HG03025 (cell line): Measurements from ENCODE around the gene SPSB4.

Experiments used
- ATAC-seq: cut with Tn5 transposase; IDR thresholded peaks from one replicate; pipeline ENCODE4 v1.9.1; 2021; ENCODE audit warnings: mild to moderate bottlenecking, moderate library complexity; ENCODE audit not compliant: unreplicated experiment, low FRiP score

The SPSB4 gene

DNA sequence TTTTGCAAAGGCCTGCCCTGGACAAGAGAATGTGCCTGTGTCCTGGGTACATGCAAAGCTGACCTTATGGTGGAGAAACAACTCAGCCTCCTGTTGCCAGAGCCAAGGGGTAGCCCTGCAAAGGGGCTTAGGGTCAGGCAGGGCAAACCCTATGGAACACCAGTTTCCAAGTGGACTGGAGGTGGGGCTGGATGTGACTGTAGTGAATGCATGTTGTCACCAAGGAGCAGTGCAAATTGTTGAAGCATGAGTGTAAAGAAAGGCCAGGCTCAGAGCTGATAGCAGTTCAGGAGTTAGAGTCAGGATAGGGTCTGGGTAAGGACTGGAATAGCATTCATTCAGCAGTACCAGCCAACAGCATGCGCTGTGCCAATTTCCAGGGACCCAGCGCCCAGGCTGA lies 97.6 kb downstream of the SPSB4 start:
- ATAC-seq: no peak

DNA sequence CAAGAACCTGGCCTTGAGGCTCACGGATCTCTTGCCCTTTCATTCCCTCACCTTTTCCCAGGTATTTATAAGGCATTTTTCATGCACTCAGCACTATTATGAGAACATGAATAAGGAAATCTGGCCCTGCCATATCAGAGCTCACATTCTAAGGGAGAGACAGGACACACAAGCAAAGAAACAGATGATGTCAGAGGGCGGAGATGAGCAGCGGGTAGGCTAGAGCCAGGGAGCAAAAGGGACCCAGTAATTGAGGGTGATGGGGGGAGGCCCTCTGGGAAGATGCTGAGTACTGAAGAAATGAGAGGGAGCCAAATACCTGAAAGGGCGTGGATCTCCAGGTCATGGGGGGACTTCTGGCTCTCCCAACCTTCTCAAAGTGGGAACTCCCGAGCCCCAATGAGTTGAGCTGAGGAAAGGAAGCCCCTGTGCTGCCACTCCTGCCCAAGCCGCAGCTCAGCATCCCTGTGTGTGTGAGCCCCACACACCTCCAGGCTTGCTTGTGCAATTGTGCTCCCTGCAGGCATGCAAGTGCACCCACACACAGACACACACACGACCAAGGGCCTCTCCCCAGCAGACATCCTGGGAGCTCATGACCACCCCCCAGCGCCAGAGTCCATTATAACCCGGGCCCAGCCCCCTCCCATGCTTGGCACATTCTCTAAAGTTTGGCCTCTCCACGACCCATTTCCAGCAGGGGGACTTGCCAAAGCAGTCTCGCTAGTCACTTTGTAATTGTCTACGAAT lies 99.1 kb downstream of the SPSB4 start:
- no peak for ATAC-seq

DNA sequence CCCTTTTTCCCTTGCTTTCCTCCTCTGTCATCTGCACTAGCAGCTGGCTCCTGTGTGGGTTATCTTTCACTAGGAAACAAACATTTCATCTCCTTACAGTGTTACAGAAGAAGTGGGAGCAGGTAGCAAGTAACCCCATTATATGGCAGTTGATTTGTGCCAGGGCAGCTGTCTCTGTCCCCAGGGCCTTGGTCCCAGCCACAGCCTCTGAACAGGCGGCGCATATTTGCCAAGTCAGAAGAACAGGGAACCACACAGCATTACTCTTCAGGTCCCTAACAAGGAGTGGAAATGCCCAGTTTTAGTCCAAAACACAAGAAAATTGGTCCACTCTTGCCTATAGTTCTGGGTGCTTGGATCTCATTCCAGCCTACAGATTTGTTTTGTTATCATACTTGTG lies 99.8 kb downstream of the SPSB4 start:
- no peak for ATAC-seq

DNA sequence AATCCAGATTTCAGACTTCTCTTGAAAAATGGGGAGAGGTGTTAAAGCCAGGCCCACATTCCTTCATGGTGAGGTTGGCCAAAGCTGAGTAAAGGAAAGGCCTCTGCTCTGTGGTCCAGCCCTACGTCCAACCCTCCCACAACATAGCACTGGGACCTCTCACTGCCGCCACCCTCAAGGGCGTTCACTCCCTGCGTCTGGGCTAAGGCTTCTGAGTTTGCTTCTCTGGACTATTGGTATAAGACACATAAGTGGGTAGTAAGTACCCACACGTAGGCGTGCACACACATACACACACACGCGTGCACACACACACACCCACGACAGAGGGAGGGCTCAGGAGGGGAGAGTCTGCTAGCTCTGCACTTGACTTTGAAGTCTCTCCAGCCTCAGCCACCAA lies 100.3 kb downstream of the SPSB4 start:
- ATAC-seq: no peak

DNA sequence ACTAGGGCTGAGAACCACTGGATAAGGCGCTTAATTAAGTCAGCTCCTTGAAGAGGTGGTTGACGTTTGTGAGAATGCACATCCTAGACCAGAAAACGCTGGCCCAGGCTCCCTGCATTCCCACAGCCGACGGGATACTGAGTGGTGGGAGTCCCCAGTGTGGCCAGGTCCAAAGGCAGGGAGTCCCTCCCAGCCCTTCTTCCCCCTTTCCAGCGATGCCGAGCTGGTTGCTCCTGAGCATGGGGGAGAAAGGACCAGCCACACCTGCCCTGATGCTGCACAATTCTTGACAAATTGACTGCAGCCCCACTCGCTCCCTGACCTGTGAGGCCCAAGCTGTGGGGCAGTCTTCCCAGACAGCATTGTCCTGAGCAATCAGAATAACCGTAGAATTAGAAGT lies 101.0 kb downstream of the SPSB4 start:
- no peak for ATAC-seq

DNA sequence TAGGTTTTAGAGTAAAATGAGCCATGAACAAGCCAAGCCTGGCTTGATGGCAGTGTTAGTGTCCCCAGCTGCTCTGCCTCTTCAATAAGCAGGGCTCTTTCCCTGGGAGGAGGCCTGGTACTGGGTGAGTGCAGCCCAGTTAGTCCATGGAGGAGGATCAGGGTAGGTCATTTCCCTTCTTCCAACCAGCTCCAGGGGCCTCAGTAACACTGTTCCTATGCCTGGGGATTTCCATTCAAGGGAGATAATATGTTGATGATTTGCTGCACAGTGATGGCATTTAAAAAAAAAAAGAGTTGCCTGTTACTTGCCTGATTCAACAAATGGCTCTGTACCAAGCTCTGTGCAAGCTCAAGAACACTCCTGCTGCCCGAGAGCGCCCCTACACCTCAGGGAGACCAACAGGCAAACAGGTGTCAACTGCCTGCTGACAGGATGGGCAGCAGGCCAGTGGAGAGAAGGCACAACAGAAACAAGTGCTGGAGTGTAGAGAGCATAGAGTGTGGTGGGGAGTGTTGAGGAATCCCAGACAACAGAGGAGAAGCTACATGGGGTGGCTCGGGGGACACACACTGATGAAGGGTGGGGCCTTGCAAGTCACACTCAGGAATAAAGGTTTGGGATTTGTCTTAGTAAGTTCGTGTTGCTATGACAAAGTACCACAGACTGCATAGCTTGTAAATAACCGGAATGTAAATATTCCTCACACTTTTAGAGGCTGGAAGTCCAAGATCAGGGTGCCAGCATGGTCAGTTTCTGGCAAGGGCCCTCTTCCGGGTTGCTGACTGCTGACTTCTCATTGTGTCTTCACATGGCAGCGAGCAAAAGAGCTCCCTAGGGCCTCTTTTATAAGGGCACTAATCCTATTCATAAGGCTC lies 101.9 kb downstream of the SPSB4 start:
- no peak for ATAC-seq

DNA sequence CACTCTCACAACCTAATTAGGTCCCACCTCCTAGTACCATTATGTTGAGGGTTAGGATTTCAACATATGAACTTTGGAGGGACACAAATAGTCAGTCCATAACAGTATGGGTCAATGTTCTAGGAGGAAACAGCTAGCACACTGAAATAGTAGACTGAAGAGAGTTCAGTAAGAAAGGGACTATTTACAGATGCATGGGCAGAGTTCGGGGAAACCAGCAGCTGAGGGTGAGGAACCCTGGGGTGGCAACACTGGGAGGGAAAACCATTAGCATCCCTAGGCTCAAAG lies 102.5 kb downstream of the SPSB4 start:
- no peak for ATAC-seq

DNA sequence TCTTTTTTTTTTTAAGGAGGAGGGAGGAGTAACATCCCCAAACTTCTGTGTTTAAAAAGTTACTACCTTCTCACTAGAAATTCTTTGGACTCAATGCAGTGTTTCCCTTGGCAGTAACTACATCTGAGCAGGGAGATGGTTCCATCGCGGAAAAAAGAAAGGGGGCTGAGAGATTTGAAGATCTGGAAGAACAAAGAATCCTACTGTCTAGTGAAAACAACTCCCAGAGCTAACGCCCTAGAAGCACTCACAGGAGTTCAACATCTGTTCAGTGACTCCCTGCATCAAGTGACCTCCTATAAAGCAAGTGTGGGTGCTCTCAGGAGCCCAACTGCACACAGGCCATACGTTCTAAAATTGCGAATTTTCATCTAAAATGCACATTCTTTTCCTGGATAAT lies 113.7 kb downstream of the SPSB4 start:
- ATAC-seq: no peak

DNA sequence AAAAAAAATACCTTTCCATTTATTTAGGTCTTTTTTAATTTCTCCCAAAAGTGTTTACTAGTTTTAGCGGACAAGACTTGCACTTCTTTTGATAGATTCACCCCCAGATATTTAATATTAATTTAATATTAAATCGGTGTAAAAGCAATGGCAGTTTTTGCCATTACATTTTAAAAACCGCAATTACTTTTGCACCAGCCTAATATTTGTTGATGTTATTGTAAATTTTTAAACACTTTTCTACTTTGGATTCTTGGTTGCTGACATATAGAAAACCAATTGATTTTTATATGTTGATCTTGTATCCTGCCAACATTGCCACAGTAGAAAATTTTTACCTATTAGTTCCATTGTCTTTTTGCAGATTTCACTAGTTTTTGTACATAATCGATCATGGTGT lies 116.5 kb downstream of the SPSB4 start:
- no peak for ATAC-seq

DNA sequence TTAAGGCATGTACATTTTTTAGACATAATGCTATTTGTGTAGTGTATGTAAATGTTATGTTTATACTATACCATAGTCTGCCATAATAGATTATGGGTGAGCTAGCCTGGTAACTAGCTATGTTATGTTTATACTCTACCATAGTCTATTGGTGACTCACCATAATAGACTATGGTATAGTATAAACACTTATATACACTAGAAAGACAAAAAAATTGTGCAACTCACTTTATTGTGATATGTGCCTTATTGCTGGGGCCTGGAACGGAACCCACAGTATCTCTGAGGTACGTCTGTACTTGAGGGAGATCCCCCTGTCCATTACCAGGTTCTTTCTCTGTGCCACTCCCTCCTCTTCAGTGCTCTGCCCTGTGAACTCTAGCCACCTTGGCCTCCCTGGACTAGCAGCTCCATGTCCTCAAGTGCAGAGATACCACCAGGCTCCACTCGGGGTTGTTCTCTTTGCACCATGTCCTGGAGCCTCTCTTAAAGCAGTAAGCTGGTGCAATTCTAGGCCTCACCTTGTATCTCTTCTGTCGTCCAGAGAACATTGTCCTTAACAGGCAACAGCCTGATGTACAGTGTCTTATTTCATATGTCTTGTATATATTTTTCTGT lies 119.6 kb downstream of the SPSB4 start:
- no peak for ATAC-seq

DNA sequence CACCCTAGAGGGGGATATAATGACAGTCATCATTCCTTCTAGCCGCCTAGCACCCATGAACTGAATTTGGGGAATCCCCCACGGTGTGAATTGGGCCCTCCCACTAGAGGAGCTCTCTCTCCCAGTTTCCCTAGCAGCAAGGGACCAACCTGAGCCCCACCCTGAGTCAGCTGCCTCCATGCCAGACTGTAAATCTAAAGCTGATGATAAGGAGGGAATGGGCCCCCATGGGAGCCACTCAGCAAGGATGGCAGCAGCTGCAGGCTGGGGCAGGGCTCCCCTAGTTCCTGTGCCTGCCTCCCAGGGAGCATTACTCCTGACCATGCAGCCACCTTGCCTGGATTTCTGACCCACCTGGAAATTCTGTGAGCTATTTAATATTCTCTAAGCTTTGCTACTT lies 123.5 kb downstream of the SPSB4 start:
- no peak for ATAC-seq

DNA sequence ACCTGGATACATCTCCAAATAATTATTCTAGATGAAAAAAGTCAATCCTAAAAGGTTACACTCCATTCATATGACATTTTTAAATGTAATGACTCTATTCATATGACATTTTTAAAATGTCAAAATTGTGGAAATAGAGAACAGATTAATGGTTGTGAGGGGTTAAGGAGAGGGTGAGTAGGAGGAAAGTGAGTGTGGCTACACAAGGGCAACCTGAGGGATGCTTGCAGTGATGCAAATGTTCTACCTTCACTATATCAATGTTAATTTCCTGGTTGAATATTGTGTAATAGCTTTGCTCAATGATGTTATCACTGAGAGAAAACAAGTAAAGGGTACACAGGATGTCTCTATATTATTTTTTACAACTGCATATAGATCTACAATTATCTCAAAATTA lies 125.6 kb downstream of the SPSB4 start:
- ATAC-seq: no peak

DNA sequence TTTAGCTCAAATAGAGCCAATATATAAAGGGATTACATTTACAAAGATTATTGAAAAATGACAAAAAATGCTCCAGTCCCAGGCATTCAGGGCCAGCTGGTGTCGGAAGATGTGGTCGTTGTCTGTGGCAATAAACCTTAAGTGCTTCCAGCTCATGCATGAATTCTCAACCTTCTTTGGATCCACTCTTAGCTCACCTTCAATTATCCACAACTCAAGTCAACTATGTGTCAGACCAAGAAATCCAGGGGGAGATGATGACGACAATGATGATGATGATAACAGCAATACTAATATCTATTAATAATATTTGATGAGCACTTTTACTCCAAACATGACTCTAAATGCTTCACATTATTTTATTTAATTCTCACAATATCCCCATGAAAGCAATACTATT lies 126.9 kb downstream of the SPSB4 start:
- no peak for ATAC-seq

DNA sequence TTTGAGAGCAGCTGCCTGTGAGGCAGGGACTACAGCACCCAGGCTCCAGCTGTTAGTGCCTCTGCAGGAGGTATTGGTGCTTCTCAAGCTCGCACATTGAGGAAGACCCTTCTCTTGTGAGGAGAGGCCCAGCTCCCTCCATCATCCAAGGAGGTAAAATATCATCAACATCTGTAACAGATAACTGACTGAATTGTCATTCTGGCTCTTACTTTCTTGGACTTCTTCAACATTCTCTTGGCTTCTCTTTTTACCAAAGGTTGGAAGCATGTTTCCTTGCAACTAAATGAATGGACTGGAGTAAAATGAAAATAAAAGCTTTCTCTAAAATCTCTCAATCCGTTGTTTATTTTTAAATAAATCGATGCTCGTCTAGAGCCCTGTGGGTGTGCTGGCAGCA lies 127.4 kb downstream of the SPSB4 start:
- ATAC-seq: no peak

DNA sequence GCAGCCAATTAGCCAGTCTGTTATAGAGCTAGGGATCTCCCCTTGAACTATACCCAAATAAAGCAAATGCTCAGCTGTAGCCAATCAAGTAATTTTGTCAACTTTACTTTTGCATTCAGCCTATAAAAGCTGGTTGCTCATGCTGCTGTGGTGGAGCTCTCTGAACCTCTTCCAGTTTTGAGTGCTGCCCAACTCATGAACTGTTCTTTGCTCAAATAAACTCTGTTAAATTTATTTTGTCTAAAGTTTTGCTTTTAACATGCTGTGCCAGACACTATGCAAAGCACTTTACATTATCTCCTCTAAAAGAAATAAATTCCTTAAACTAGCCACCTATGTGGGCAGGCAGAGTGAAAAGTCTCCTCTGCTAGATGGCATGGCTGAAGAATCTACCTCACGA lies 128.8 kb downstream of the SPSB4 start:
- ATAC-seq: no peak

DNA sequence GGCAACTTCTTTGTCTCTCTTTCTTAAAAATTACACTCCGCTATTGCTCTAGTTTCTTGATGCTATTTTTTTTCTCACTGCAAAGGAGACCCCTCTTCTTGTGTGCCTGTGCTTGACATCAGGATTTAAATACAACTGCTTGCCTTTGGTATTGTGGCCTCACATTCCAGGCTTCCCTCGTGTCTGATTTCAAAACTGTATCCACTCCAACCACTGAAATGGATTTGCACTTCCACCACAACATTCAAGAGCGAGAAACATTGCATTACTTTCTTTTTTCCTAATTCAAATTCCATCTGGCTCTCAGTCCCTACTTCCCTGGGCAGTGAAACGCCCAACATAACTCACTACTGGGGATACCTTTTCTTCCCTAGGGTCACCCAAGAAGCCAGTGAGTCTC lies 130.0 kb downstream of the SPSB4 start:
- no peak for ATAC-seq

DNA sequence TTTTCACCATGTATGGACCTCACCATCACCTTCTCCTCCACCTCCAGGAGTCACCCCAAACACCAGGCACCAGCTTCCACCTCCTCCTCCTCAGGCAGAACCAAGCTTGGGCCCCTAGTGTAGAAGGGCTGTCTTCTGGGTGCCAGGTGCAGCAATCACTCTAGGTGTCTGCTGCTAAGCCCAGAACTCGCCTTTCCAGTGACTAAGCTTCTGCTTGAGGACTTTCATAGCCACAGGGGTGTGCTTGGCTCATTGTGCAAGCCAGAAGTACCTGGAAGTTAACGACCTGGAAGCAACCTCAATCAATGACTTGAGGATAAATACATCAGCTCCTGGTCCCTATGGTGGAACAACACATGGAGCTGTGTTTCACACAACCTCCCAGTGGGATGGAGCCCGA lies 130.7 kb downstream of the SPSB4 start:
- ATAC-seq: no peak

DNA sequence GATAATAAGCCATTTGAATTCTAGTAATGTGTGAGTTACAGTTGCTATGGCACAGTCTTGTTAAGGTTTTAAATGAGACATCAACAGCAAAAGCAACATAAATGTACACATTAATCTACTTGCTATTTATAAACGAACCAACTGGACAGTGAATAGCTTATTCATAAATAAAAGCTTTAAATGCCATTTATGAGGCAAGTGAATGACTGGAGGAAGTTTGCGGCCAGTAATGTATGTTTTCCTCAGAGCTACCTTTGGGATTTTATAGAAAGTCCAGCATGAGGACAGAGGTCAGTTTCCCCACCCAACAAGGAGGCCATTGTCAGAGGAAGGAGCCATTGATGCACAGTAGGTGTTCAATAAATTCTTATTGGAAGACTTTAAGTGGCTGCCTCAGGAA lies 132.5 kb downstream of the SPSB4 start:
- no peak for ATAC-seq

DNA sequence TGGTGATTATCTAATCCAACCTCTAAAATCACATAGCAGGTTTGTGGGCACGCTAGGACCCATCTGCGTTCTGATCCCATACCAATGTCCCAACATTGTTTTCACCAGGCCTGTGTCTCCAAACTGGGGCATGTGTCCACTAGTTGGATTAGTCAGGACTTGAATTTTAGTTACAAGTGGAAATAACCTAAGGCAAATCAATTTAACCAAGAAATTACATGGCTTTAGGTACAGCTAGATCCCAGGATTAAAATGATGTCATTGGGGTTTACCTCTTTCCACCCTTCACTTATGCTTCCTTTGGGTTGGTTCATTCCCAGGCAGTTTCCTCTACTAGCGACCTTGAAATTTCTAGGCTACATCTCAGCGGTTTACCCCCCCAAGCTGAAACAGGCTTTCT lies 133.3 kb downstream of the SPSB4 start:
- no peak for ATAC-seq

DNA sequence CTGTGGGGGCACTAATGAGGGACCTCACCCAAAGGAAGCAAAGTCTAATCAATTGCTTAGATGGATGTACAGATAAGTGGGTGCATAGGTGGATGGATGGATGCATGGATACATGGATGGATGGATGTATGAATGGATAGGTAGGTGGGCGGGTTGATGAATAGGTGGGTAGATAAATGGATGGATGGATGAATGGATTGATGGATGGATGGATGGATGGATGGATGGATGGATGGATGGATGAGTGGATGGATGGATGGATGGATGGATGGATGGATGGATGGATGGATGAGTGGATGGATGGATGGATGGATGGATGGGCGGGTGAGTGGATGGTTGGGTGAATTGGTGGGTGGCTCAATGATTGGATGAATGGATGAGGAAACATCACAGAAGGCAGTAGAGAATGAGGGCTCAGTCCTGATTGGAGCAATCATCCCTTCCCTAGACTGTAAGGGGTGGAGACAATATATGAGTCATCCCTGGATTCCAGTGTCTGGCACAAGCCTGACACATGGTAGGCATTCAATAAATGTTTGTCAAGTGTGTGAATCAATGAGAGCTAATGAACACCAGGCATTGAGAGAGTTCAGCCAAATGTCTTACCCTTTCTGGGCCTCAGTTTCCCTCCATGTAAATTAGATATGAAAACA lies 140.1 kb downstream of the SPSB4 start:
- no peak for ATAC-seq

DNA sequence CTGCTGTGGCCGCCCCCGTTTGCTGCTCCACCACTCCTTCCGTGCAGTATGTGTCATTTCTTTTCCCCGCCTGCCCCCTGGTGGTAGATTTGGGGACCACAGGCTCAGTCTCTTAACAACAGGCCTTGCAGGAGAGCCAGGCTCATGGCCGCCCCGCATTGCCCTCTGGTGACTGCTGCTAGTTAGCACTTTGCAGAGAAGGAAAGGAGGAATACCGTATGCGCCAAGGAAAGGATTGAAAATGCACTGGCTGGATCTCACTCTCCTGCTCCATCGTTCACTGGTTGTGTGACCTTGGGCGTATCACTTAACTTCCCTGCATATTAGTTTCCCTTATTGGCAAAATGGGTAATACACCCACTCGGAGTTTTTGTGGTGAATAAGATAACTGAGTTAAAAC lies 141.2 kb downstream of the SPSB4 start:
- ATAC-seq: peak; percentile 97
